ENCODE measurements around the gene ST8SIA4.

- TF ChIP-seq CTCF (IDR thresholded peaks at IDR 0.05) (no peak), POLR2A (IDR thresholded peaks at IDR 0.05) (no peak)
These were observed 127.6 kb downstream of the ST8SIA4 start for GRCh38 chr5:100775533-100775855.

All from esophagus squamous epithelium (tissue), 4 donors.